SW 1271 (cell line): ENCODE results near the gene BAIAP3.

Experiments used
- DNase-seq, 2 experiments: peaks; one replicate each; lab custom pipeline; 2025; lab: John Stamatoyannopoulos, UW

BAIAP3 gene

GRCh38 chr16:1394367-1394951 lies 61.0 kb downstream of the BAIAP3 start:
- no peak for DNase-seq

- no peak for DNase-seq
Observed at GRCh38 chr16:1395444-1396031, 62.1 kb downstream of the BAIAP3 start.

- DNase-seq = no peak
Observed at GRCh38 chr16:1397779-1398178, 64.3 kb downstream of the BAIAP3 start.

GRCh38 chr16:1398351-1398750 lies 64.9 kb downstream of the BAIAP3 start:
- no peak for DNase-seq
